ENCODE measurements around the gene GATA5.

Gene GATA5

GRCh38 chr20:62472138-62472940 lies 3.5 kb downstream of the GATA5 start:
- DNase-seq: no peak

GRCh38 chr20:62470459-62470858 lies 5.3 kb downstream of the GATA5 start:
- DNase-seq: no peak

- DNase-seq: no peak
Observed at GRCh38 chr20:62470001-62470400, 5.8 kb downstream of the GATA5 start.

- DNase-seq: no peak
Observed at GRCh38 chr20:62469352-62469751, 6.4 kb downstream of the GATA5 start.

GRCh38 chr20:62466806-62467537 lies 8.8 kb downstream of the GATA5 start:
- DNase-seq: no peak

- no peak for DNase-seq
Observed at GRCh38 chr20:62466072-62466760, 9.6 kb downstream of the GATA5 start.

- no peak for DNase-seq
Observed at GRCh38 chr20:62464990-62465389, 10.8 kb downstream of the GATA5 start.

- DNase-seq: no peak
Observed at GRCh38 chr20:62464425-62464770, 11.4 kb downstream of the GATA5 start.

GRCh38 chr20:62463651-62464424 lies 12.0 kb downstream of the GATA5 start:
- no peak for DNase-seq

- DNase-seq: no peak
Observed at GRCh38 chr20:62462976-62463592, 12.7 kb downstream of the GATA5 start.

GRCh38 chr20:62461834-62462233 lies 14.0 kb downstream of the GATA5 start:
- no peak for DNase-seq

- DNase-seq: no peak
Observed at GRCh38 chr20:62461157-62461556, 14.6 kb downstream of the GATA5 start.

- no peak for DNase-seq
Observed at GRCh38 chr20:62460678-62461077, 15.1 kb downstream of the GATA5 start.

- DNase-seq: no peak
Observed at GRCh38 chr20:62459488-62459887, 16.3 kb downstream of the GATA5 start.

- DNase-seq: no peak
Observed at GRCh38 chr20:62458275-62459251, 17.2 kb downstream of the GATA5 start.

GRCh38 chr20:62457831-62458230 lies 18.0 kb downstream of the GATA5 start:
- DNase-seq: no peak

GRCh38 chr20:62457098-62457497 lies 18.7 kb downstream of the GATA5 start:
- no peak for DNase-seq

GRCh38 chr20:62455929-62456328 lies 19.9 kb downstream of the GATA5 start:
- no peak for DNase-seq

- DNase-seq: no peak
Observed at GRCh38 chr20:62454904-62455636, 20.7 kb downstream of the GATA5 start.

- no peak for DNase-seq
Observed at GRCh38 chr20:62453186-62453808, 22.5 kb downstream of the GATA5 start.
